T-helper 22 cell (primary cell): ENCODE data around the gene ZNF768.
"Not testable (repeated sequence)": the region's sequence is repeated elsewhere in the genome, so short reads cannot be mapped to it uniquely, and the experiment has no call there.

ENCODE experiments used
- DNase-seq: peaks from one replicate; pipeline ENCODE4 v3.0.0-alpha.2; 2020; ENCODE audit warnings: low read depth

Gene ZNF768

DNA sequence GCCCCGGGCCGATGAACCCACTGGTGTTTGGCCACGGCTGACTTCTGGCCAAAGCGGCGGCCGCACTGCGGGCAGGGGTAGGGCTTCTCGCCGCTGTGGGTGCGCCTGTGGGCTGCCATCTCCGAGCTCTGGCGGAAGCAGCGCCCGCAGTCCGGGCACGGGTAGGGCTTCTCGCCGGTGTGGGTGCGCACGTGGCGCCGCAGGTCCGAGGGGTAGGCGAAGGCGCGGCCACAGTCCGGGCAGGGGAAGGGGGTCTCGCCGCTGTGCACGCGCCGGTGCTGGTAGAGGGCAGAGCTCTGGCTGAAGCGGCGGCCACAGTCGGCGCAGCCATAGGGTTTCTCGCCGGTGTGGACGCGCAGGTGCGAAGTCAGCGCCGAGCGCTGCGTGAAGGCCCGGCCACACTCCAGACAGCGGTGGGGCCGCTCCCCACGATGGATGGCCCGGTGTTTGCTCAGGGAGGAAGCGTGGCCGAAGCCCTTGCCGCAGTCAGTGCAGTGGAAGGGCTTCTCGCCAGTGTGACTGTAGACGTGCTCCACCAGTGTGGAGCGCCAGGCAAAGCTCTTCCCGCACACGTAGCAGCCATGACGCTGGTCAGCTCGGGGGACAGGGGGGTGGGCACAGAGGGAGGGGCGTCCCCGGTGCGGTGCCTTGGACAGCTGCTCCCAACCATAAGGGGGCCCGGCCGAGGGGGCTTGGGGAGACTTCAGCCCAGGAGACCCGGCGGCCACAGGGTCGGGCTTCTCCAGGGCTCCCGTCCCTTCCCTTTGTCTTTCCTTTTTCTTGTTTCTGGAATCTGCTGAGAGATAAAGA lies 29.2 kb upstream of the ZNF768 start:
- no peak for DNase-seq

DNA sequence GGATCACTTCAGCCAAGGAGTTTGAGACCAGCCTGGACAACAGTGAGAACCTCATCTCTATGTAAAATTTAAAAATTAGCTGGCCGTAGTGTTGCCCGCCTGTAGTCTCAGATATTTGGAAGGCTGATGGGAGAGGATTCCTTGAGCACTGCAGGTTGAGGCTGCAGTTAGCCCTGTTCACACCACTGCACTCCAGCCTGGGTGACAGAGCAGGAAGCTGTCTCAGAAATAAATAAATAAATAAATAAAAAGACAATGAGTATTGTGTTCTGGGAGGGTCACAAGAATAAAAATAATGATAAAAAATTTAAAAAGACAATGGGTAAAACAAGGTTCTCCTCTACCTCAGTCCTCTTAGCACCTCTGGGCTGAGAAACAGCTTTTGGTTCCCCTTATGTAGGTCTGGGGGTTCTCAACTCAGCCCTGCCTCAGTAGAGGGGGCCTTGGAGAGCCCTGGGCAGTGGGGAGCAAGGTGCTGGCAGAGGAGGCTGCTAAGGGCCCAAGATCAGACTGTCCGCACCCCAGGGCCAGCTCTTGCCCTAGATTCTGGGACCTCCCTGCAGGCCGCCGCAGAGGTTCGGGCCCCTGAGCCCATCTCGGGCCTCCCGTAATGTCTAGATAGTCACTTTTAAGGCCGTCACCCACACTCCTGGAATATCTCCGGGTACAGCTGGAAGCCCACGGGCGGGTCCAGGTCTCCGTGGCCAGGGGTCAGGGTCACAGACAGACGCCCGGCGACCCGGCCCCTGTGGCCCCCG lies 28.4 kb upstream of the ZNF768 start:
- no peak for DNase-seq

DNA sequence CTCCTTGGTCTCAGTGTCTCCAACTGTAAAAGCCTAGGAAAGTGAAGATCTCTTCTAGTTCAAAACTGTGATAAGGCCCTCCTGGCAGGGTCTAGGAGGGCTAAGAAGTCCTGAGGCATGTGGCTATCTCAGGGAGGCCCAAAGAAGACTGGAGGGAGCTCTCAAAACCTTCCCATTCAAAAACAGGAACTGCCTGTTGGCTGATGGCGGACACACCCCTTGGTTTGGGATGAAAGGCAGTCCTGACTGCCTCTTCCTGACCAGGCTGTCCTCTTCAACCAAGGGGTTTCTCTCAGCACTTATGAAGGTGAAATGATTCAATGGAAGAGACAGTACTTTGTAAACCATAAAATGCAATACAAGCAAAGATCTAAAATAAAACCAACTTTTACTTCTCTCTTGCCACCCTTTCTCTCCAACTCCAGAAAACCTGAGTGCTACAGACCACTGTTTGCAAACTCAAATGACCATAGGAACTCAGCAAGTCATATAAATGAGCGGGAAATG lies 27.1 kb upstream of the ZNF768 start:
- no peak for DNase-seq

DNA sequence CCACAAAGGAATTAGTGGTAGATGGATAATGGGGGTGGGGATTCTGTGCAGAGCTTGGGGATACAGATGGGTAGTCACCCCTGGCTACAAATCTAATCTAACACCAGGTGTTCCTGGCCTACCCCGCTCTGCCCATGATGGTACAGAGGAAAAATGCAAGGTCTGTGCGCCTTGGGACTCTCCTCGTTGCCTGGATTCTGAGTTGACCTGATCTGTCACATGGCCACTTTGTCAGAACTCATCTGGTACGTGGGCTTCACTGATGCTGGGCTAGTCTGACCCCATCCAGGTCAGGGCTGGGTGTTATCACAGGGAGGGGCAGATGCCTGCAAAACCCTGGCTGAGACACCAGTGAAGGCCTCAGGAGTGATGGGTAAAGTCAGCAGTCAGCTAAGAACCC lies 26.6 kb upstream of the ZNF768 start:
- DNase-seq: no peak

DNA sequence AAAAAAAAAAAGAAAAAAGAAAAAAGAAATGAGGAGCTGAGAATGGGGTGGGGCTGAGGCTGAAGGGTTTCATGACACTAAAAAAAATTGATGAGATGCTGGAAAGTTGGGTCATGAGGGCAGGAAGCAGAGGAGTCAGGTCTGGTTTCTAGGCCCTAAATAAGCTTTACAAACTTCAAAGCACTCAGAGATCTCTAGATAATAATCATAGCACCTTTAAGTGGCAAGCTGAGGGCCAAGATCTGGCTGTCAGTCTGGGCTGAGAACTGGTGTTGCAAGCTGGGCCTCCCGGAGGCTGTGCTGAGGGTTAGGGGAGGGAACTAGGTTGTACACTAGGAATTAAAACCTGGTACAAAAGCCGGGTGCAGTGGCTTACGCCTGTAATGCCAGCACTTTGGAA lies 25.4 kb upstream of the ZNF768 start:
- peak; percentile 72 for DNase-seq

DNA sequence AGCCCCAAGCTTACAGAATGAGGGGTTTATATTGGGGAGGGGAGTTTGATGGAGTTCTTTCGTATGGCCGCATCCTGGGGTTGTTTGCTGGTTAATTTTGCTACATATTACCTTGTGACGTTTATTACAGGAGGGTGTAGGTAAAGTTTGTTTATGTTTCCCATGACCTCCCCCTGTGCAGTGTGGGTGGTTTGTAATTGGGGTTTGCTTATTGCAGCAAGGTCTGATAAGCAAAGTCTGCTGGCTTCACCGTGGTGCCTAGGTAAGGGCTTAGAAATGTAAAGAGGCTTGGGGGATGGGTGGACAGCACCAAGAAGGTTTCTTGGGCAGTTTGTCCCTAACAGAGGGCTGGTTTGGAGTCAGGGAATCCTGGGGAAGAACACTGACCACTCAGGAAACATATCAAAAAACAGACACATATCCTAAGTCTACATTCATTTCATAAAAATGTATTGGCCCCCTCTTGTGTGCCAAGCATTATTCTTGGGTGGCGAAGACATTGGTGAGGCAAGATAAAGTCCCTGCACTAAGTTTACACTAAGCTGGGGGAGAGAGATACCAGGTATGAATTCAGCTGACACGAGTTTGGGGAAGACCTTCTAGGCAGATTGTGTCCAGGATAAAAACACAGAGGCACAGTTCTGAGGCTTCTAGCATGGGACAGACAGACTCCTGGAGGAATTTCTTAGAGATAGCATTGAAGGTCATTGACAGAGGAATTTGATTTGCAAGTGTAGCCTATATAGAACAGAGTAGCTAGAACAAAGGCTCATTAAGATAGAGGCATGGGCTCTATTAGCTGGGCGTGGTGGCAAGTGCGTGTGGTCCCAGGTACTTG lies 22.3 kb upstream of the ZNF768 start:
- DNase-seq: no peak

DNA sequence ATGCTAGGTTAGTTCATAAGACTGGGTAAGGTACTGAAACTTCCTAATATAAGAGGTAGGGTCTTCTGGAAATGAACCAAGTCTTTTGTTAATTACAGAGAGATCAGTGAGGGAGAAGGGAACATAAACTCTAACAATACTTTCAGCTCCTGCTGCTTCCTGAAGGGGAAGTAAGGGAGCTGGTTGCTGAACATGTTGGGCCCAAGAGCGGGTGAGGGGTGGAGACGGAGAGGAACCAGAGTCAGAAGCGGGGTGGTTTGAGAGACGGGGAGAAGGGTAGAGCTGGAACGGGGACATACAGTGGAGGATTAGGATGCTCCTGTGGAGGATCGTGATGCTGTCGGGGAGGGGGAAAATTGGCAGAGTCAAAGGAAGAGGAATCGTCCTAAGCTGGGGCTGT lies 19.7 kb upstream of the ZNF768 start:
- no peak for DNase-seq

DNA sequence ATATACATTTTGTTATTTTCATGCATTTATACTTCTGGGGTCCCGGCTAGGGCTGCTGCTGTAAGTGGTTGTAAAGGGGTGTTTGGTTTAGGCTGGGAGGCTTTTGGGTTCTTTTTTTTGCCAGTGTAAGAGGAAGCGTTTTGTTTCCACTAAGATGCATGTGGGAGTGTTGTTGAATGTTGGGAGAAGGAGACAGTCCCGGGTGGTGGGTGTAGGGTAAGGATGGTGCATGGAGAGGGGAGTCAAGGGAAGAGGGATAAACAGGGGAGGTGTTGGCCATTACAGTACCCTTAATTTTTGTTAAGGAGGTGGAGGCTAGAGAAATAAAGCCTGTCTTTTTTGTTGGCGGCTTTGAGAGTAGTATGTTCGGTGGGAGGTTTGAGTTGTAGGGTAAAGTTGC lies 16.7 kb upstream of the ZNF768 start:
- DNase-seq: no peak

DNA sequence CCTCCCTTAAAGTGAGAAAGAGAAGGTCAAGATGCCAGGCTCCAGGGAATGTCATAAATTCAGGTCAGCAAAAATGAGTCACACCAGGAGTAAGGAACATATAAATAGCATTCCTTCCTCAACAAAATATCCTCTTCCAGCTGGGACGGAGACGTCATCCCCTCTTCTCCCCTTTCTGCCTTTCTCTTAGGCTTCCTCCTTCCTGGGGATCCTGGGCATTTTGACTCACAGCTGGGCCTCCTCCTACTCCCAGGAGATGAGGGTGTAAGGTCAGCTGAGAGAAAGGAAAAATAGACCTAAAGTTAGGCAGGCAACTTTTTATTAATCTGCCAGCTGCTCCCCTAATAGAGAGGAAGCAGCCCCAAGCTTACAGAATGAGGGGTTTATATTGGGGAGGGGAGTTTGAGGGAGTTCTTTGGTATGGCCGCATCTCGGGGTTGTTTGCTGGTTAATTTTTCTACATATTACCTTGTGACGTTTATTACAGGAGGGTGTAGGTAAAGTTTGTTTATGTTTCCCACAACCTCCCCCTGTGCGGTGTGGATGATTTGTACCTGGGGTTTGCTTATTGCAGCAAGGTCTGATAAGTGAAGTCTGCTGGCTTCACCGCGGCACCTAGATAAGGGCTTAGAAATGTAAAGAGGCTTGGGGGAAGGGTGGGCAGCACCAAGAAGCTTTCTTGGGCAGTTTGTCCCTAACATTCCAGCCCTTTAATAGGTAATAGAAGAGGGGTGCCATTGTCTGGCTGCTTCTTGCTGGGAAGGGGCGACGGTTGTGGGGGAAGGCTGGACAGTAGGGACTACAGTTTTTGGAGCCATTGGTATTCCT lies 15.3 kb upstream of the ZNF768 start:
- no peak for DNase-seq

DNA sequence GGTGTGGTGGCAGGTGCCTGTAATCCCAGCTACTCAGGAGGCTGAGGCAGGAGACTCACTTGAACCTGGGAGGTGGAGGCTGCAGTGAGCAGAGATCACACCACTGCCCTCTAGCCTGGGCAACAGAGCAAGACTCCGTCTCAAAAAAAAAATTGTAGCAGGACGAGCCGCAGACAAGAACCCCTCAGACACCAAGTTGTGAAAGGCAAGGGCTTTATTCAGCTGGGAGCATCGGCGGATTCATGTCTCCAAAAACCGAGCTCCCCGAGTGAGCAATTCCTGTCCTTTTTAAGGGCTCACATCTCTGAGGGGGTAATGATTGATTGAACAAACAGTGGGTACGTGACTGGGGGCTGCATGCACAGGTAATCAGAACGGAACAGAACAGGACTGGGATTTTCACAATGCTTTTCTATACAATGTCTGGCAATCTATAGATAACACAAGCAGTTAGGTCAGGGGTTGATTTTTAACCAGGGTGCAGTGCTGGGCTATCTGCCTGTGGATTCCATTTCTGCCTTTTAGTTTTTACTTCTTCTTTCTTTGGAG lies 14.6 kb upstream of the ZNF768 start:
- DNase-seq: not testable (repeated sequence)

DNA sequence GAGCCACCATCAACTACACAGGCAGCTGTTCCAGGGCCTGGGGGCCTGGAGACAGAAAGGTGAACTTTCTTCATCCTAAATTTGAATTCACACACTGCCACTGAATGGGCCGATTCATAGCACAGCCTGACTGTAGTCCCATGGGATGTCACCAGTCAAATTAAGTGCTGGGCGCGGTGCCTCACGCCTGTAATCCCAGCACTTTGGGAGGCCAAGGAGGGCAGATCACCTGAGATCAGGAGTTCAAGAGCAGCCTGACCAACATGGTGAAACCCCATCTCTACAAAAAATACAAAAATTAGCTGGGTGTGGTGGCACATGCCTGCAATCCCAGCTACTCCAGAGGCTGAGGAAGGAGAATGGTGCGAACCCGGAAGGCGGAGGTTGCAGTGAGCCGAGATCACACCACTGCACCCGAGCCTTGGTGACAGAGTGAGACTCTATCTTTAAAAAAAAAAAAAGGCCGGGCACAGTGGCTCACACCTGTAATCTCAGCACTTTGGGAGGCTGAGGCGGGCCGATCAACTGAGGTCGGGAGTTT lies 13.7 kb upstream of the ZNF768 start:
- not testable (repeated sequence) for DNase-seq

DNA sequence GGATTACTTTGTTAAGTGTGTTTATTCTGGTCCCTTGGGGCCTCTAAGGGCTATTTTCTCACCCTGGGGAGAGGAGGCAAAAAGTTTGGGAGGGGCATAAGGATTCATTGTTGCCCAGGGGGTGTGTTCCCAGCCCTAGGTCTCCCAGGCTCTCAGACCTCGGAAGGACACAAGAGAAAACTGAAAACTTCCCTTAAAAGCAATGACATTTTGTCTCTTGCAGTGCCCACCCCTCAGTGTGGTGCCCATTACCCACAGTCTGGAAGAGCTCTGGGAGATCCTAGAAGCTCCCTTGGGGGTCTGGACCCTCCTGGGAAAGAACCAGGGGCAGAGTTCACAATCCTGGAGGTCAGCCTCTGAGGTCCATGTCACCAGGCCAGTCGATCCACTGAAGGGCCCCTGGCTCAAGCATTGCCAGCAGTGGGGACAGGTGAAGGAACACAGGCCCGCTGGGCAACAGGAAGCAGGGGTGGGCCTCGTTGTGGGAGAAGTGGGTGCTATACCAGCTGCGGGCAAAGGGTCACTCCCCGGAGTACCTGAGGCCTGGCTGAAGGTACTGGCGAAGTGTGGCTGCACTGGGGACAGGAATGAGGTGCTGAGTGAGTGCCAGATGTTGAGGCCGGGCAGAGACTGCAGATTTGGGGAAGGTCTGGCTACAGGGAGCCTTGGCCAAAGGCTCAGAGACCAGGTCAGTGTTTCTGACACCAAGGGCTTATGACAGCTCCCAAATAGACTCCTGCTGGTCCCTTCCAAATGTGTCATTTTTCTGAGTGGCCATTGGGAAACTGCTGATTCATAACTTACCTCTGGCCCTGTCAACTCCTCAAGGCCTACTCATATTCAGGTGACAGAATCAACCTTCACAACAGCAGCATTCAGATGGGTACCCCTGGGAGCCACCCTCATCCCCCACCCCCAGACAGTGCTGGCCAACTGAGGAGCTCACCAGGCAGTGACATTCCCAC lies 12.9 kb upstream of the ZNF768 start:
- DNase-seq: no peak

DNA sequence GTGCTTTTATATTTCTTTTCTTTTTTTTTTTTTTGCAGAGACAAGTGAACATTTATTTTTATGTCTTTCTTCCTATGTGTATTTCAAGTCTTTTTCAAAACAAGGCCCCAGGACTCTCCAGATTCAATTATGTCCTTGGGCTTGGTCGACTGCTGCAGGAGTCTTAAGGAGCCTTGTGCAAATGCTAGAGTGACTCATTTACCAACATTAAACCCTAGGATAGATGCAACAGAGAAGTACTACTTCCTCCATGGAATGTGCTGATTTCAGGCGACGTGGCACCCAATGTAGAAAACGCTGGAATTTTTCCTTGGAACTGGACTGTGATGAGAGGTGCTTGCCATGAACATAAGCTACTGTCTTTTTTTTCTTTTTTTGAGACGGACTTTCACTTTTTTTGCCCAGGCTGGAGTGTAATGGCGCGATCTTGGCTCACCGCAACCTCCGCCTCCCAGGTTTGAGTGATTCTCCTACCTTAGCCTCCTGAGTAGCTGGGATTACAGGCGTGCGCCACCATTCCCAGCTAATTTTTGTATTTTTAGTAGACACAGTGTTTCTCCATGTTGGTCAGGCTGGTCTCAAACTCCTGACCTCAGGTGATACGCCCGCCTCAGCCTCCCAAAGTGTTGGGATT lies 10.1 kb upstream of the ZNF768 start:
- not testable (repeated sequence) for DNase-seq

DNA sequence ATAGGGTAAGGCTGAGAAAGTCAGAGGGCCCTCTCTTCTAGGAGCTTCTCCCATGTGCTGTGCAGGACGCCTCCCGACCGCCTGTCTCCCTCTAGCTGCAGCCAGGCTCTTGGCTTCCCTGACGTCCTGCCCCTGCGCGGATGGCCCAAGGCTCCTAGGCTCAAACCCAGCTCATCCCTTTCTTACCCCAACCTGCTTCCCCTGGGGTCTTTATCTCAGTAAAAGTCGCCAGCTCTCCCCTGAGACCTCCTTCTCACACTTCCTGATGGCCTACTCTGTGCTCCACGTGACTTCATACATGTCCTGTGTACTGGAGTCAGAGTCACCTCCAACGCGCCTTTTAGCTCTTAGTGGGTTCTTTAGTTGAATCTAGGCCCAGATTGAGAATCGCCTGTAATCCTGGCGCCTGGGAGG lies 9.4 kb upstream of the ZNF768 start:
- DNase-seq: peak; percentile 39

DNA sequence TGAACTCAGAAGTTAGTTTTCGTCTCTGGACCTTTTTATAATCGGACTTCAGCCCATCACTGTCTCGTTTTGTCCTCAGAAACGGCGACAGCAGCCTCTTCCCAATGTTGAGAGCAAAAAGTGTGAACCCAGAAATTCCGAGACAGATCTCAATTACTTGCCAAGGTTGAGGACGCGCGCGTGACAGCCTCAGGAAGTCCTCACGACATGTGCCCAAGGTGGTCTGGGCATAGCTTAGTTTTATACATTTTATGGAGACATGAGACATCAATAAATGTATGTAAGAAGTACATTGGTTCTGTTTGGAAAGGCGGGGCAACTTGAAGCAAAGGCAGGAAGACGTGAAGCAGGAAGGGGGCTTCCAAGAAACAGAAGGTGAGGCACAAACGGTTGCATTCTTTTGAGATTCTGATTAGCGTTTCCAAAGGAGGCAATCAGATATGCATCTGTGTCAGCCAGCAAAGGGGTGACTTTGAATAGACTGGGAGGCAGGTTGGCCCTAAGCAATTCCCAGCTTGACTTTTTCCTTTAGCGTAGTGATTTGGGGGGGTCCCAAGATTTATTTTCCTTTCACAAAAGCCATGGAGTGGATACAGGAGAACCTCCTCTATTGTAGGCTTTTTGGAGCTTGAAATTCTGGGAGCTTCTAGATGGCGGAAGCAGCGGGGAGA lies 8.9 kb upstream of the ZNF768 start:
- no peak for DNase-seq

DNA sequence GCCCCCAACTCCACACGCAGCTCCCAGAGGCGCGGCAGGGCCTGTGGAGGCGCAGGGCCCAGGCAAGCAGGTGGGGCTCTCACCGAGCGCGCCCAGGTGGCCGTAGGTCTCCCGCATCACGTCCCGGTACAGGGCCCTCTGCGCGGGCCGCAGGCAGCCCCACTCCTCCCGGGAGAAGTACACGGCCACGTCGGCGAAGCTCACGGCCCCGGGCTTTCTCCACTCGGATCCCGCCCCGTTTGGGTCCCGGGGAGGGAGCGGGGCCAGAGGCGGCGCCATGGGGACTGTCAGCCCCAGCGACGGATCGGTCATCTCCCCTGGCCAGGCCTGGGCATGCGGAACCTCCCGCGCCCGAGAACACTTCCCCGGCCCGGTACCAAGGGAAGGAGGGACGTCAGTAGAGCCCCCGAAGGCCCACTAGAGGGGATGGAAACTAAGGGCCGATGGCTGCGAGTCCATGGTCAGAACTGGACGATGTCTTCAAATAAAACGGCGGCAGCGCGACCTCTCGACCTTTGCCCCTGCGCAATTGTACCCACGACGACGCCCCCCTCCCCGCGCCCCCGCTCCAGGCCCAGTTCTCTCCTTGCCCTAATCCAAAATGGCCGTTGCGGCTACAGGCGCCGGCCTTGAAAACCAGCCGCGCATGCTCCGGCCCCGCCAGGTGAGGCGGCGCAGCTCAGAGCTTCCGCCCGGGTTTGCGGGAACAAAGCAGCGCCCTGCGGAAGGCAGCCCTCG lies 8.2 kb upstream of the ZNF768 start, which contains the start of gene ZNF747:
Gene ZNF747 (minus strand): TSS at position 491 of the 738 bp plus-strand sequence. CDS start 179 bp downstream, at position 312.
- peak; percentile 86 for DNase-seq

DNA sequence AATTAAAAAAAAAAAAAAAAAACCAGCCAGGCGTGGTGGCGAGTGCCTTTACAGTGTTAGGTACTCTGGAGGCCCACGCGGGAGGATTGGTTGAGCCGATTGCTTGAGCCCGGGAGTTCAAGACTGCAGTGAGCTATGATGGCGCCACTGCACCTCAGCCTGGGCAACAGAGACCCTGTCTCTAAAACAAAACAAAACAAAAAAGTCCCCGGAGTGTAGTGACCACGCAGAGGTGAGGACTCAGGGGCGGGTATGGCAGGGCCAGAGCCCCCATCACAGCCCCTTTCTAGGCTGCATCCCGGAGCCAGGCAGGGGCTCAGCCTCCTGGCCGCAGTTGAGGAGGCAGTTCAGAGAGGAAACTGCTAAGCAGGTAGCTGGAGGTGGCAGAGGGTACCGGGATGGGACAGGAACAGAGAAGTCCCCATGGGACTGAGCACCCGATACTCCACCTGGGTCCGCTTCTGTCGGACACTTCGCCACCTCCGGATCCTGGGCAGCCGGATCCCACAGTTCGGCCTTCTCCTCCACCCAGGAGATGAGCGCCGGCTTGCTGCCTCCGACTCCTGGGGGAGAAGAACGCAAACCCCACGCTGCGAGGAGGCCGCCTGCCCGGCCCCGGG lies 7.5 kb upstream of the ZNF768 start:
- DNase-seq: no peak
